Activated naive CD8-positive, alpha-beta T cell (primary cell): Measurements from ENCODE around the gene MCRIP2.

Source experiments
- H3K27ac Mint-ChIP-seq: one replicate; pipeline ENCODE4 v1.8.0; 2021; ENCODE audit warnings: mixed read lengths
- H3K27me3 Mint-ChIP-seq: one replicate; pipeline ENCODE4 v1.8.0; 2021; ENCODE audit warnings: mixed read lengths
- H3K36me3 Mint-ChIP-seq: one replicate; pipeline ENCODE4 v1.8.0; 2021; ENCODE audit warnings: mixed read lengths
- H3K4me1 Mint-ChIP-seq: one replicate; pipeline ENCODE4 v1.8.0; 2021; ENCODE audit warnings: low read depth, mixed read lengths
- H3K4me3 Mint-ChIP-seq: one replicate; pipeline ENCODE4 v1.8.0; 2021; ENCODE audit warnings: mild to moderate bottlenecking, mixed read lengths
- H3K9me3 Mint-ChIP-seq: one replicate; pipeline ENCODE4 v1.8.0; 2021; ENCODE audit warnings: low read depth, mixed read lengths

The MCRIP2 gene

DNA sequence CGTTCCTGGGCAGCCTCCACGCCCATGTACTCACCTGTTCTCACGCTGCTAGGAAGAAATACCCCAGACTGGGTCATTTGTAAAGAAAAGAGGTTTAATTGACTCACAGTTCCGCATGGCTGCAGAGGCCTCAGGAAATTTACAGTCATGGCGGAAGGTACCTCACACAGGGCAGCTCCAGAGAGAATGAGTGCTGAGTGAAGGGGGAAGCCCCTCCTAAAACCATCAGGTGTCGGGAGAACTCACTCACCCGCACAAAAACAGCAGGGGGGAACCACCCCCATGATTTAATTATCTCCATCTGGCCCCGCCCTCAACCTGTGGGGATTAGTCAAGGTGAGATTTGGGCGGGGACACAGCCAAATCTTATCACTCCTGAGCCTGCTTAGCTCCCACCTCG lies 33.6 kb upstream of the MCRIP2 start:
- H3K27ac Mint-ChIP-seq = peak overlapping the region; percentile 41
- H3K9me3 Mint-ChIP-seq = no peaks in the 10 kb centered on the region
- no peaks in the 10 kb centered on the region for H3K27me3 Mint-ChIP-seq
- no peaks in the 10 kb centered on the region for H3K36me3 Mint-ChIP-seq
- H3K4me1 Mint-ChIP-seq = peaks cover 12% of the 10 kb centered on the region
- H3K4me3 Mint-ChIP-seq = no peak overlapping the region

DNA sequence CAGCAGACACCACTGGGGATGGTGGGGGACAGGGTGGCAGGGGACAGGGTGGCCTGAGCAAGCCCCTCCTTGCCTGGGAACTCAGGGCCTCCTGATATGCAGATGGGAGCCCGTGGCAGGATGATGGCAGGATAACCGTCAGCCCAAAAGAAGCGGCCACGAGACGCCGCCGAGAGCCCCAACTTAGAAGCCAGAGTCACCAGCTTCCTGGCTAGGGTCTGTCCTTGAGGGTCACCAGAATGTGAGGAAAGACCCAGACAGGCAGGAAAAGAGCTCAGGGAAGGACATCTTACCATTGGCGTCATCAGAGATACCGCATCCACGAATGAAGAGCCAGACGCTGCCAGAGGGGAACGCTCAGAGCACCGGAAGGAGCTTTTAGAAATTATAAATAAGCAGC lies 32.3 kb upstream of the MCRIP2 start:
- Mint-ChIP-seq H3K9me3 (no peaks in the 10 kb centered on the region), H3K36me3 (no peaks in the 10 kb centered on the region), H3K27me3 (no peaks in the 10 kb centered on the region), H3K4me3 (no peak overlapping the region), H3K4me1 (peaks cover 3% of the 10 kb centered on the region), H3K27ac (no peak overlapping the region)

DNA sequence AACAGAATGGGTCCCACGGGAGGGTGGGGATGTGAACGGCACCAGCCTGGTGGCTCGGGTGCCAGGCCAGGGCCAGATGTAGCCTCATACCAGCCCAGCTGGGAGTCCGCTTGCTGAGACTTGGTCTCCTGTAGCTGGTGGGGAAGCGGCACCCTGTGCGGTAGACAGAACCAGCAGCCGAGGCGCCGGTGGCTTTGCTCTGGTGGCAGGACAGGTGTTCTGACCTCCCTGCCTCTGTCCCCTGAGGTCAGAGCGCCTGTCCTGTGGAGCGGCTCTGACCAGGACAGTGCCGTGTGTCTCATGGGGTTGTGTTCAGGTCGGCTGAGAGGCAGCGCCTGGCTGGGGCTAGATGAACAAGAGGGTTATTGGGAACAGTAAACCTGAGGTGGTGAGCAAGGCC lies 31.6 kb upstream of the MCRIP2 start:
- H3K4me3 Mint-ChIP-seq = no peak overlapping the region
- no peaks in the 10 kb centered on the region for H3K9me3 Mint-ChIP-seq
- no peaks in the 10 kb centered on the region for H3K36me3 Mint-ChIP-seq
- peaks cover 3% of the 10 kb centered on the region for H3K4me1 Mint-ChIP-seq
- H3K27ac Mint-ChIP-seq = no peak overlapping the region
- no peaks in the 10 kb centered on the region for H3K27me3 Mint-ChIP-seq

DNA sequence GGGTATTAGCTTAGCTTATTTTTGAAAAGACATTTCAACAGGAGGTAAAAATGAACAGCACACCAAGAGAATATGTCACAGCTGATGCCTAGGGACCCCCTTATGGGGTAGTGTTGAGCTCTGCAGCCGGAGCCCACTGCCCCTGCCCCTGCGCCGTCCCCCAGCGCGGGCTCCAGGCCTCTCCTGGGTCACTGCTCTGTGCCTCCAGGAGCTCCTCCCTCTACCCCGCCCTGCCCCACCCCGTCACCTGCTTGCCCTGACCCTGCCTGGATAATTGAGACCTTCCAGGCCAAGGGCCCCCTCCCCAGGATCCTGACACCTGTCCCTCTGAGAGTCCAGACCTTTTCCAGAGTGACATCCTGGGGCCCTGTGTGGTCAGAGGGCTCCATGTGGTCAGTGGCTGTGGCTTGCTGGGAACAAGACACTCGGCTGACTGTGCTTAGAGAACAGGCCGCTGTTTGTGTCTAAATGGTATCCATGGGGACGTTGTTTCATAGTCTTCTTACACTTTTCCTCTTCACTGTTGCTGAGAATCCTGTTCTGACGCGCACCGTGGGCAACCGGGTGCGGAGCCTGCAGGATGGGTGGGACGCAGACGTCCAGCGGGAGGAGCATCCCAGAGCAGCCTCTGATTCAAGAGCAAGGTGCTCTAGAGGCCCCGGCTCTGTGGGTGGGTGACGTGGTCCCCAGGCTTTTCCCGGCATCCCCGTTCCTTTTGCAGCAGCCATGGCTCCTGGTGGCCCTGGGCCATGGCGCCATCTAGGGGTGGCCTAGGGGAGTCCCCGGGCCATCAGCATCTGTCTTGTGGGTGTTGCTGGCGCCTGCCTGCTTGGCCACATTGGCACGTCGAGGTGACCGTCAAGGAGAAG lies 30.9 kb upstream of the MCRIP2 start:
- Mint-ChIP-seq H3K36me3 (no peaks in the 10 kb centered on the region), H3K4me3 (no peak overlapping the region), H3K27ac (no peak overlapping the region), H3K9me3 (no peaks in the 10 kb centered on the region), H3K27me3 (no peaks in the 10 kb centered on the region), H3K4me1 (peaks cover 3% of the 10 kb centered on the region)

DNA sequence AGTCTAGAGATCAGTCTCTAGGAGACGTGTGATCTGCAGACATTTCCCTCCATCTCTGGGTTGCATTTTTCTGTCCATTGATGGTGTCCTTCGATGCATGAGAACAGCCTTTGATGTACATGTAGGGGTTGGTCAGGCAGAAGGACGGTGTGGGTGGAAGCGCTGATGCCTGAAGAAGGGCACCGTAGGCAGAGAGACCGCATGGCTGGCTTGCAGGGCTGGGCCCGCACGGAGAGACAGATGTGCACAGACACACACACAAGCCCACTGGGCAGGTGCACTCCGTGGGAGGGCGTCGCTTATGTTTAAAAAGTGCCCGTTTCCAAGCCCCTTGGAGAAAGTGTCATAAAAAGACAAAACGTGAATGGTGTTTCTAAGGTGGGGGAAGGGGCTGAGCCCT lies 26.5 kb upstream of the MCRIP2 start:
- Mint-ChIP-seq H3K36me3 (no peaks in the 10 kb centered on the region), H3K4me3 (no peak overlapping the region), H3K9me3 (no peaks in the 10 kb centered on the region), H3K27ac (no peak overlapping the region), H3K4me1 (peaks cover 3% of the 10 kb centered on the region), H3K27me3 (no peaks in the 10 kb centered on the region)

GRCh38 chr16:616733-617586 lies 24.7 kb upstream of the MCRIP2 start:
- H3K27me3 Mint-ChIP-seq = no peaks in the 10 kb centered on the region
- H3K4me1 Mint-ChIP-seq = no peaks in the 10 kb centered on the region
- H3K9me3 Mint-ChIP-seq = no peaks in the 10 kb centered on the region
- no peak overlapping the region for H3K27ac Mint-ChIP-seq
- no peaks in the 10 kb centered on the region for H3K36me3 Mint-ChIP-seq
- no peak overlapping the region for H3K4me3 Mint-ChIP-seq

GRCh38 chr16:617855-618254 lies 23.8 kb upstream of the MCRIP2 start:
- no peaks in the 10 kb centered on the region for H3K27me3 Mint-ChIP-seq
- H3K4me1 Mint-ChIP-seq = no peaks in the 10 kb centered on the region
- H3K4me3 Mint-ChIP-seq = no peak overlapping the region
- H3K9me3 Mint-ChIP-seq = no peaks in the 10 kb centered on the region
- no peaks in the 10 kb centered on the region for H3K36me3 Mint-ChIP-seq
- H3K27ac Mint-ChIP-seq = no peak overlapping the region

- H3K9me3 Mint-ChIP-seq = no peaks in the 10 kb centered on the region
- H3K4me3 Mint-ChIP-seq = no peak overlapping the region
- no peaks in the 10 kb centered on the region for H3K27me3 Mint-ChIP-seq
- no peaks in the 10 kb centered on the region for H3K4me1 Mint-ChIP-seq
- H3K27ac Mint-ChIP-seq = no peak overlapping the region
- no peaks in the 10 kb centered on the region for H3K36me3 Mint-ChIP-seq
Observed at GRCh38 chr16:619476-620100, 22.0 kb upstream of the MCRIP2 start.

DNA sequence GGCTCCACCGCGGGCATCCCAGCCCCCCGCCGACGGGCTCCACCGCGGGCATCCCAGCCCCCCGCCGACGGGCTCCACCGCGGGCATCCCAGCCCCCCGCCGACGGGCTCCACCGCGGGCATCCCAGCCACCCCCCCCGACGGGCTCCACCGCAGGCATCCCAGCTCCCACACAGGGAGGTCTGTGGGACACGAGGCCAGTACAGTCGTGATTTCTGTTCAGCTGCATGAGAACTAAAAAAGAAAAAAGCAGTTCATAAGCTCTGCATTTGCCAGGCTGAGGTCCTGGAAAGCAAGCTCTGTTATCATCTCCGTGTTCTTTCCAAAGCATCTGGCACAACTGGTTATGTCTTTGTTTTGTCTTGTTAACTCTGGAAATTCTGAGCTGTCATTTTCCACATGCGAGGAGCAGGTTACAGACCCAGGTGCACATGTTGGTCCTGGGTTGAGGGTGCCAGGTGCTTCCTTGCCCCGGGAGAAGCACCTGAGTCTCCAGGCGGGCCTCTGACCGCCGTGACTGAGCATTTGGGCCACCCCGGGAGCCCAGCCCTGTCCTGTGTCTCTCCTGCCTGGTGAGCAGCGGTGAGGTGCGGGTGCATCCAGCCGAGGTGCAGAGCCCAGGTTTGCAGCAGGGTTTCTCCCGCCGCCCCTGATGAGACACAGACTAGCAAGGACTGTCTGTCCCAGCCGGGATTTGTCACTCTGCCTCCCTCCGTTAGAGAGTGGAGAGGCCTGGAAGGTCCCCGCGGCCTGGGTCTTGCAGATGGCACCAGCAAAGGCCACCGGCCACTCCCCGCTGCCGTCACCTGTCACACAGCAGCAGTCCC lies 20.7 kb upstream of the MCRIP2 start:
- no peaks in the 10 kb centered on the region for H3K36me3 Mint-ChIP-seq
- no peaks in the 10 kb centered on the region for H3K9me3 Mint-ChIP-seq
- H3K4me1 Mint-ChIP-seq = no peaks in the 10 kb centered on the region
- H3K4me3 Mint-ChIP-seq = no peak overlapping the region
- H3K27me3 Mint-ChIP-seq = no peaks in the 10 kb centered on the region
- H3K27ac Mint-ChIP-seq = no peak overlapping the region

DNA sequence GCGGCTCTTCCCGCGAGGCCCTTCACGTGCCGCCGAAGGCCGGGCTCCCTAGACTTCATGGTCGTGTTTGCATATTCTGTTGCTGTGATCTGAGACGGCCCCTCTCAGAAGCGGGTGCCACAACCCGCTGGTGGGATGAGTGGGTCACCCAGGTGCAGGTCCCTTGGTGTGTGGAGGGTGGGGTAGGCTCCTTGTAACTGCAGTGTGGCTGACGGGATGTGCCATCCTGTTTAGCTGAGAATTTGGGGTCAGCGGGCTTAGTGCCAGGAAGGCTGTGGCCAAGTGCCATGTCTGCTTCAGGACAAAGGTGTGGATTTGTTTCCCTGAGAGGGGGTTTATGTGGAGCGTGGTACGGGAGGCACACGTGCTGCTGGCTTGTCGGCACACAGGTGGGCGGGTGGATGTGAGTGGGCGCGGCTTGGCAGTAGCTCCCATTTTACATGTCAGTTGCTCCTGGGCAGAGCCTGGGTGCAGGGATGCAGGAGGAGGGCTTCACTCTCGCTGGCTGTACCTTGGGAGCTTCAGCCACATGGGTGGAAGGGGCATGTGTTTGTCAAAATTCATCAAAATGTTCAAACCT lies 20.0 kb upstream of the MCRIP2 start:
- no peaks in the 10 kb centered on the region for H3K9me3 Mint-ChIP-seq
- H3K27me3 Mint-ChIP-seq = no peaks in the 10 kb centered on the region
- no peaks in the 10 kb centered on the region for H3K4me1 Mint-ChIP-seq
- H3K27ac Mint-ChIP-seq = no peak overlapping the region
- H3K36me3 Mint-ChIP-seq = no peaks in the 10 kb centered on the region
- no peak overlapping the region for H3K4me3 Mint-ChIP-seq

DNA sequence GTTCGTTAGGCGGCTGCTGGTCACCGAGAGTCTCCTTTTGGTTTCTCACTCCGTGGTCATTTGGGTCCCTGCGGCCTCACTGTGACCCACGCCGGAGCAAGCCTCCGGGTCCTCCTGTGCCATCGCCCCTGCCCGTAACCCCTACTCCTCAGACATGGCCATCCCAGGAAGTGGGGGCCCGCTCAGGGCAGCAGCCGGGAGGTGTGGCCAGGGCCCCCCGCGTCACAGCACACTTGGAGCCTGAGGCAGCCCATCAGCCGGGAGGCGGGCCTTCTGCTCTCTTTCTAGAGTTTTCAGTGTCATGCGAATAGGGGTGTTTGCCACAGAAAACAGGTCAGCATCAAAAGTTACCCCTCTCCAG lies 18.7 kb upstream of the MCRIP2 start:
- no peak overlapping the region for H3K4me3 Mint-ChIP-seq
- H3K4me1 Mint-ChIP-seq = no peaks in the 10 kb centered on the region
- no peaks in the 10 kb centered on the region for H3K36me3 Mint-ChIP-seq
- H3K27me3 Mint-ChIP-seq = no peaks in the 10 kb centered on the region
- H3K9me3 Mint-ChIP-seq = no peaks in the 10 kb centered on the region
- no peak overlapping the region for H3K27ac Mint-ChIP-seq

DNA sequence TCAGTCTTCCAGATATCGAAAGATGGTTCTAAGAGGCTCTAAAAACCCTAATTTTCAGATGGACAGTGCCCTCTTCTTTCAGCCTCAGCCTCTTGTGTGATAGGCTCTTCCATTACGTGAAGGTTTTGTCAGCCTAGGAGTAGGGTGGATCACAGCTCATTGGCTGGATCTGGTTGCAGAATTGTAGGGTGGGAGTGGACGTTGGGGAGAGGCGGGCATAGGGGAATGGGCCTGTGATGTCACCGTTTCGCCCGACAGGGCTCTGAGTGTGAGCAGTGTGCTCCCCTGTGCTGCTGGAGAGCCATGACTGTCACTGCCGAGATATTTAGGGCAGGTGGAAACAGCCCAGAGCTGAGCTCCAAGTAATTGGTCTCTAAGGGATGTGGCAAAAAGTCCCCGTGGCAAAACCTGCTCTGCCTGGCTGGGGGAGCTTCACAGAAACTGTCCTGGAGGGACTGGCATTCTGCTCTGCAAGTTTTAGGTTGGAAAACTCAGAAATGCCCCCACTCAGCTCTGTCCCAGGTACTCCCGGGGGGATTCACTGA lies 17.0 kb upstream of the MCRIP2 start:
- no peak overlapping the region for H3K4me3 Mint-ChIP-seq
- H3K27ac Mint-ChIP-seq = no peak overlapping the region
- no peaks in the 10 kb centered on the region for H3K9me3 Mint-ChIP-seq
- no peaks in the 10 kb centered on the region for H3K36me3 Mint-ChIP-seq
- H3K27me3 Mint-ChIP-seq = no peaks in the 10 kb centered on the region
- H3K4me1 Mint-ChIP-seq = no peaks in the 10 kb centered on the region

- Mint-ChIP-seq H3K27ac (no peak overlapping the region), H3K27me3 (no peaks in the 10 kb centered on the region), H3K36me3 (no peaks in the 10 kb centered on the region), H3K4me1 (no peaks in the 10 kb centered on the region), H3K9me3 (no peaks in the 10 kb centered on the region), H3K4me3 (no peak overlapping the region)
Observed at GRCh38 chr16:625117-625976, 16.3 kb upstream of the MCRIP2 start.
